Measurements from ENCODE around the gene SOCS3. TPM values are rescaled to one million over a fixed set of nuclear protein-coding genes. Genes with fewer than 3 reads are reported as not detected.

Gene SOCS3
- polyA plus RNA-seq, 2 of the 4 experiments (the other 2 are of a cell fraction): 13.5 to 14.7 TPM

DNA sequence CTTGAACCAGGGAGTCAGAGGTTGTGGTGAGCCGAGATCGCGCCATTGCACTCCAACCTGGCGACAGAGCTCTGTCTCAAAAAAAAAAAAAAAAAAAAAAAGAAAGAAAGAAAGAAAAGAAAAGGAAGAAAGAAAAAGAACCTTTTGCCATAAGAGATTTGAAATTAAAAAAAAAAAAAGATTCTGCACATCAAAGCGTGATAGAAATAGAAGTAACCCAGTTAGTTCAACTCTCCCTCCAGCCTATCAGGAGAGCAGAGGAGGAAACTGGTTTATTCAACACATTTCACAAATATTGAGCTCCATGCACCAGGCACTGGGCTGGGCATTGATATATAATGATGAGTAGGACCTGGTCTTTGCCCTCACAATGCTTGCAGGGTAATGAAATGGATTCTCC lies 2.4 kb upstream of the SOCS3 start:
- no peak for DNase-seq (ENCODE audit: low read depth in 1 of 2, low spot score in 1 of 2)
- 97% methylated on average over 5 of the region's 5 CpGs for WGBS (ENCODE audit: missing lambda C conversion rate)
- no peak for TF ChIP-seq CHD4 (IDR thresholded peaks at IDR 0.05; ENCODE audit: borderline replicate concordance)
- no peak for TF ChIP-seq JUN (IDR thresholded peaks at IDR 0.05)
- TF ChIP-seq KDM1A (IDR thresholded peaks at IDR 0.05; ENCODE audit: low read depth): no peak
- TF ChIP-seq, protein P1, sequence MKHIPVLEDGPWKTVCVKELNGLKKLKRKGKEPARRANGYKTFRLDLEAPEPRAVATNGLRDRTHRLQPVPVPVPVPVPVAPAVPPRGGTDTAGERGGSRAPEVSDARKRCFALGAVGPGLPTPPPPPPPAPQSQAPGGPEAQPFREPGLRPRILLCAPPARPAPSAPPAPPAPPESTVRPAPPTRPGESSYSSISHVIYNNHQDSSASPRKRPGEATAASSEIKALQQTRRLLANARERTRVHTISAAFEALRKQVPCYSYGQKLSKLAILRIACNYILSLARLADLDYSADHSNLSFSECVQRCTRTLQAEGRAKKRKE (CRISPR knock-in tag; IDR thresholded peaks at IDR 0.05; ENCODE audit: low read depth): no peak
- no peak for TF ChIP-seq FOSL2 (IDR thresholded peaks at IDR 0.05)
- TF ChIP-seq FOSL2 (CRISPR knock-in tag; IDR thresholded peaks at IDR 0.05): no peak
- TF ChIP-seq RCOR1 (IDR thresholded peaks at IDR 0.05; ENCODE audit: low read depth, low read length): no peak
- no peak for TF ChIP-seq ZNF302 (CRISPR knock-in tag; IDR thresholded peaks at IDR 0.05)
- H3K27ac ChIP-seq: no peak overlapping the region
- no peak overlapping the region for H3K4me2 ChIP-seq
- FAIRE-seq: no peak
- POLR2A ChIA-PET: no interaction called here
- H3K4me1 ChIP-seq: peaks cover 19% of the 10 kb centered on the region
- H3K9me3 ChIP-seq: no peaks in the 10 kb centered on the region
- H3K4me3 ChIP-seq: no peak overlapping the region
- CTCF ChIA-PET: interaction anchor here (0.6 to 15.5 kb wide), 14 partner anchors 13 to 346 kb away, joined by 3 to 388 read pairs (median 31); partner anchors contain the start of gene PGS1
- no peak for ATAC-seq

DNA sequence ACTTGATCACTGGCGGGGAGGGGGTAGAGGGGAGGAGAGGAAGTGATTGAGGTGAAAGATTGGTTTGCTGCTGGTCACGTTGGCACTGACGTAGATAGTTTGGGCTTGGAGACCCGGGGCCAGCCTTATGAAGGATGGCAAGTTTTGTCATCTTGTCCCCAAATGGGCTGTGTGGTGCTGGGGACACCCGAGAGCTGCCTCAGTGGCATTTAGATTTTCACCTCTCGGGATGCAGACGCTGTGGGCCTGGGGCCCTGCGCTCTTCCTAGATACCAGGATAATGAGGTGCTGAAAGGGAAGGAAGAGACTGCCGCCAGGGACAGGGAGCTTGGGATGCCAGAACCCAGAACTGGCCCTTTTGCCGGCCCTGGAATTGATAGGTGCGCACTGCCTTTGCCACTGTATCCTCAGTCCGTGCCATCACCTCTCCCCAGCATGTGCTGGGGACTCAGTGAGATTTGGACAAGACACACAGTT lies 1.4 kb upstream of the SOCS3 start:
- WGBS (ENCODE audit: missing lambda C conversion rate): 66% methylated on average over 12 of the region's 12 CpGs
- peak overlapping the region; percentile 93 to 96 for H3K27ac ChIP-seq
- peak overlapping the region; percentile 100 for H3K4me2 ChIP-seq
- no peak for TF ChIP-seq JUNB (IDR thresholded peaks at IDR 0.05)
- no peak for TF ChIP-seq JUN (IDR thresholded peaks at IDR 0.05)
- CTCF ChIA-PET: interaction anchor here (0.5 to 15.5 kb wide), 44 partner anchors 8 to 967 kb away, joined by 3 to 388 read pairs (median 6); partner anchors contain the start of gene PGS1
- FAIRE-seq (no peak), ATAC-seq (no peak), DNase-seq (ENCODE audit: low read depth in 1 of 2, low spot score in 1 of 2) (no peak)
- no peak overlapping the region for H3K4me3 ChIP-seq
- H3K9me3 ChIP-seq: no peaks in the 10 kb centered on the region
- POLR2A ChIA-PET: interaction anchor here (0.7 to 3.3 kb wide), 9 partner anchors 14 to 73 kb away, joined by 3 to 28 read pairs (median 10); no protein-coding TSS in a partner anchor
- H3K4me1 ChIP-seq: peaks cover 29% of the 10 kb centered on the region

DNA sequence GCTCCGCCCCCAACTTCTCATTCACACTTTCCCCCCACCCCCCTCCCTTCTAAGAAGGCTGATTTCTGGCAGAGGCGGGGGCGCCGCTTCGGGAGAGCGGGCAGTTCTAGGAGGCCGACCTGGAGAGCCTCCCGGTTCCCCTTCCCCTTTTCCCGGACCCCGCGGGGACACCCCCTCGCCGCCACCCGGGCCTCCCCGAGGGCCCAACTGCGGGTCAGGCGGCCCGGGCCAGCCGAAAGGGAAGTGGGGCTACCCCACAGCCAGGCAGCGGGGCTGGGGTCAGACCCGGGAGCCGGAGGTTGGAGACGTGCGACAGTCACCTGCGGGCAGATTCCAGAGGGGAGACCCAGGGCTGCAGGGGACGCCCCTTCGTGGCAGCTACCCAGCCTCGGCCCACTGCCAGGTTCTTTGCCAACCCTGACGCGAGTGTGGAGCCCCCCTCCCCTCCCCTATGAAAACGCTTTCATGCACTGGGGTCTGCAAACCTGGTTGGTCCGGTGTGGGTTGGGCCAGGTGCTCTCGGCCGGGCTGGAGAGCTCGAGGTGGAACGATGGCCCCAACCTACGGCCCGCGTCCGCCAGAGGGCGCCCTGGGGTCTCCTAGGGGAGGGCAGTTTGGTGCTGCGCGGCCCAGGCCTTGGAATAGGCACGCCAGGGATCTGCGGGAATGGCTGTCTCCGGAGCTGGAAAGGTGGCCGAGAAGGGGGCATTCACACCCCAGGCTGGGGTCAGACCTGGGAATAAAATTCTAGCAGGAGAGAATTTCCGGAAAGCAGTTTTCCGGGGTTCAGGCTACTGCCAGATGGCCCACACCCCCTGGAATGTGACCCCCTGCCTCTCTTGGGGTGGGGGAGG lies 721 bp upstream of the SOCS3 start:
- ATAC-seq: peak; percentile 54 to 81
- FAIRE-seq: no peak
- Histone ChIP-seq H3K9me3 (no peaks in the 10 kb centered on the region), H3K4me3 (peak overlapping the region; percentile 86), H3K4me1 (peaks cover 35% of the 10 kb centered on the region), H3K4me2 (peak overlapping the region; percentile 100), H3K27ac (peak overlapping the region; percentile 93 to 96)
- WGBS (ENCODE audit: missing lambda C conversion rate): 1% methylated on average over 29 of the region's 49 CpGs
- ChIA-PET POLR2A (interaction anchor here (0.7 to 3.3 kb wide), 14 partner anchors 12 to 72 kb away, joined by 3 to 28 read pairs (median 9); no protein-coding TSS in a partner anchor), CTCF (interaction anchor here (0.5 to 15.5 kb wide), 50 partner anchors 9 to 966 kb away, joined by 3 to 388 read pairs (median 5); partner anchors contain the start of gene PGS1)
- TF ChIP-seq, protein P2, sequence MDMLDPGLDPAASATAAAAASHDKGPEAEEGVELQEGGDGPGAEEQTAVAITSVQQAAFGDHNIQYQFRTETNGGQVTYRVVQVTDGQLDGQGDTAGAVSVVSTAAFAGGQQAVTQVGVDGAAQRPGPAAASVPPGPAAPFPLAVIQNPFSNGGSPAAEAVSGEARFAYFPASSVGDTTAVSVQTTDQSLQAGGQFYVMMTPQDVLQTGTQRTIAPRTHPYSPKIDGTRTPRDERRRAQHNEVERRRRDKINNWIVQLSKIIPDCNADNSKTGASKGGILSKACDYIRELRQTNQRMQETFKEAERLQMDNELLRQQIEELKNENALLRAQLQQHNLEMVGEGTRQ (IDR thresholded peaks at IDR 0.05): no peak
- TF ChIP-seq RAD21 (conservative IDR thresholded peaks at IDR 0.05 in 1 of 2, IDR thresholded peaks at IDR 0.05 in 1 of 2) (peak; percentile 90 to 96), RFX5 (IDR thresholded peaks at IDR 0.05) (0 out of 2 replicates have a peak, but pooled peaks have one; percentile 21), FOSL2 (IDR thresholded peaks at IDR 0.05) (no peak), FOSL2 (CRISPR knock-in tag; IDR thresholded peaks at IDR 0.05) (no peak), MAZ (IDR thresholded peaks at IDR 0.05; ENCODE audit: borderline replicate concordance, low read depth, low read length) (peak; percentile 84; the same call in 1 of the 2 replicates), EHF (CRISPR knock-in tag; IDR thresholded peaks at IDR 0.05) (no peak), ESRRA (IDR thresholded peaks at IDR 0.05; ENCODE audit: borderline replicate concordance, low read length) (no peak), CHD4 (IDR thresholded peaks at IDR 0.05; ENCODE audit: borderline replicate concordance) (peak; percentile 63; the same call in 1 of the 2 replicates), ZNF302 (CRISPR knock-in tag; IDR thresholded peaks at IDR 0.05) (no peak), HOXB13 (CRISPR knock-in tag; IDR thresholded peaks at IDR 0.05; ENCODE audit: low read depth) (no peak), MYC (IDR thresholded peaks at IDR 0.05; ENCODE audit: borderline replicate concordance, low read length) (no peak; the same call in 1 of the 2 replicates), CBX8 (IDR thresholded peaks at IDR 0.05) (no peak), TP53 (CRISPR knock-in tag; IDR thresholded peaks at IDR 0.05) (no peak), CHD2 (IDR thresholded peaks at IDR 0.05; ENCODE audit: low read length, partially characterized antibody) (no peak), HEYL (CRISPR knock-in tag; IDR thresholded peaks at IDR 0.05) (no peak), ZFP36 (IDR thresholded peaks at IDR 0.05; ENCODE audit: borderline replicate concordance, partially characterized antibody) (no peak), GATA3 (IDR thresholded peaks at IDR 0.05; ENCODE audit: borderline replicate concordance) (0 out of 2 replicates have a peak, but pooled peaks have one; percentile 2), BHLHE40 (IDR thresholded peaks at IDR 0.05; ENCODE audit: low read depth, low read length) (no peak), KDM1A (IDR thresholded peaks at IDR 0.05; ENCODE audit: low read depth) (no peak), SMC3 (IDR thresholded peaks at IDR 0.05) (peak; percentile 99), EP300 (IDR thresholded peaks at IDR 0.05) (peak in 1 of 2 experiments; percentile 3; a peak in 1 of 5 replicates)
- TF ChIP-seq, protein P3, sequence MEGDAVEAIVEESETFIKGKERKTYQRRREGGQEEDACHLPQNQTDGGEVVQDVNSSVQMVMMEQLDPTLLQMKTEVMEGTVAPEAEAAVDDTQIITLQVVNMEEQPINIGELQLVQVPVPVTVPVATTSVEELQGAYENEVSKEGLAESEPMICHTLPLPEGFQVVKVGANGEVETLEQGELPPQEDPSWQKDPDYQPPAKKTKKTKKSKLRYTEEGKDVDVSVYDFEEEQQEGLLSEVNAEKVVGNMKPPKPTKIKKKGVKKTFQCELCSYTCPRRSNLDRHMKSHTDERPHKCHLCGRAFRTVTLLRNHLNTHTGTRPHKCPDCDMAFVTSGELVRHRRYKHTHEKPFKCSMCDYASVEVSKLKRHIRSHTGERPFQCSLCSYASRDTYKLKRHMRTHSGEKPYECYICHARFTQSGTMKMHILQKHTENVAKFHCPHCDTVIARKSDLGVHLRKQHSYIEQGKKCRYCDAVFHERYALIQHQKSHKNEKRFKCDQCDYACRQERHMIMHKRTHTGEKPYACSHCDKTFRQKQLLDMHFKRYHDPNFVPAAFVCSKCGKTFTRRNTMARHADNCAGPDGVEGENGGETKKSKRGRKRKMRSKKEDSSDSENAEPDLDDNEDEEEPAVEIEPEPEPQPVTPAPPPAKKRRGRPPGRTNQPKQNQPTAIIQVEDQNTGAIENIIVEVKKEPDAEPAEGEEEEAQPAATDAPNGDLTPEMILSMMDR (IDR thresholded peaks at IDR 0.05): peak; percentile 96
- TF ChIP-seq, protein P4, sequence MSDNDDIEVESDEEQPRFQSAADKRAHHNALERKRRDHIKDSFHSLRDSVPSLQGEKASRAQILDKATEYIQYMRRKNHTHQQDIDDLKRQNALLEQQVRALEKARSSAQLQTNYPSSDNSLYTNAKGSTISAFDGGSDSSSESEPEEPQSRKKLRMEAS (IDR thresholded peaks at IDR 0.05): peak; percentile 87
- peak; percentile 92 to 99 for DNase-seq (ENCODE audit: low read depth in 1 of 2, low spot score in 1 of 2)

Data from A549 (cell line).